ENCODE measurements around the gene FAM171A2. TPM values are rescaled to one million over a fixed set of nuclear protein-coding genes. Genes with fewer than 3 reads are reported as not detected.
"Not testable (repeated sequence)": the region's sequence is repeated elsewhere in the genome, so short reads cannot be mapped to it uniquely, and the experiment has no call there.

The FAM171A2 gene
- total and polyA plus RNA-seq, 2 donors (not counting 1 experiment from before 2014, with no cell fraction given) = 1.7 to 5.0 TPM

DNA sequence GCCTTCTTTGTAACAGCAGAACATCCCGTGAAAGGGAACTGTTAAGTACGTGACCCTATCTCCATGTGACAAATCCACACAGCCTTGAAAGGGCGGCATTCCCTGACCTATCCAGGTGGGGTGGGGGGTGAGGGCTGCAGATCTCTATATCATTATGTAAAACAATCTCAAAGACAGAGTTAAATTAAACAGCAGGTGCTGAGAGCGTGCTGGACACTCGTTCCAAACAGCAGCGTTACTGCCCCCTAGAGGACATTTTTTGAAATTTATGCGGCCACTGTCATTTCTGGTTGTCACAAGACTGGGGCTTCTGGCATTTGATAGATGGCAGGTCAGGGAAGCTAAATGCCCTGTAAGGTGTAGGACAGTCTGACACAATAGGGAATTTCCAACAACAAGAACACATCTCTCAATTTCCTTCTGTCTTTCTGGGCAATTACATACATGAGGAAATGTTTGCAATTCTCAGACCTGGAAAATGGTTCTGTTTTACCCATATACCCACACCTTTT, 32.3 kb downstream of the FAM171A2 start:
- no peaks in the 10 kb centered on the region for H3K36me3 ChIP-seq (ENCODE audit: control insufficient read depth, insufficient read depth, low read length)
- no peak overlapping the region for H3K27ac ChIP-seq (ENCODE audit: insufficient read depth, low read length)
- no peak overlapping the region for H3K9ac ChIP-seq (ENCODE audit: insufficient read depth, low read length)
- H4K20me1 ChIP-seq (ENCODE audit: control insufficient read depth, extremely low read depth, insufficient read depth, low read length) = no peaks in the 10 kb centered on the region
- no peak overlapping the region for H3K4me2 ChIP-seq (ENCODE audit: extremely low read depth, insufficient read depth, low read length)
- H3K4me3 ChIP-seq (replicated peaks in 1 of 4; ENCODE audit: control extremely low read depth in 1 of 4, insufficient read depth in 1 of 4, low read depth in 3 of 4, low read length in 4 of 4) = no peak overlapping the region
- H3K4me1 ChIP-seq (ENCODE audit: control insufficient read depth, extremely low read depth, insufficient read depth, low read length) = no peaks in the 10 kb centered on the region
- H3K9me3 ChIP-seq (ENCODE audit: control insufficient read depth, insufficient read depth, low read depth, low read length) = no peaks in the 10 kb centered on the region
- H2AFZ ChIP-seq (ENCODE audit: low read length) = no peak overlapping the region
- no peaks in the 10 kb centered on the region for H3K79me2 ChIP-seq (ENCODE audit: control insufficient read depth, insufficient read depth, low read length)
- TF ChIP-seq, protein P1, sequence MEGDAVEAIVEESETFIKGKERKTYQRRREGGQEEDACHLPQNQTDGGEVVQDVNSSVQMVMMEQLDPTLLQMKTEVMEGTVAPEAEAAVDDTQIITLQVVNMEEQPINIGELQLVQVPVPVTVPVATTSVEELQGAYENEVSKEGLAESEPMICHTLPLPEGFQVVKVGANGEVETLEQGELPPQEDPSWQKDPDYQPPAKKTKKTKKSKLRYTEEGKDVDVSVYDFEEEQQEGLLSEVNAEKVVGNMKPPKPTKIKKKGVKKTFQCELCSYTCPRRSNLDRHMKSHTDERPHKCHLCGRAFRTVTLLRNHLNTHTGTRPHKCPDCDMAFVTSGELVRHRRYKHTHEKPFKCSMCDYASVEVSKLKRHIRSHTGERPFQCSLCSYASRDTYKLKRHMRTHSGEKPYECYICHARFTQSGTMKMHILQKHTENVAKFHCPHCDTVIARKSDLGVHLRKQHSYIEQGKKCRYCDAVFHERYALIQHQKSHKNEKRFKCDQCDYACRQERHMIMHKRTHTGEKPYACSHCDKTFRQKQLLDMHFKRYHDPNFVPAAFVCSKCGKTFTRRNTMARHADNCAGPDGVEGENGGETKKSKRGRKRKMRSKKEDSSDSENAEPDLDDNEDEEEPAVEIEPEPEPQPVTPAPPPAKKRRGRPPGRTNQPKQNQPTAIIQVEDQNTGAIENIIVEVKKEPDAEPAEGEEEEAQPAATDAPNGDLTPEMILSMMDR (conservative IDR thresholded peaks at IDR 0.05 in 1 of 2, IDR thresholded peaks at IDR 0.05 in 1 of 2; ENCODE audit: low read depth in 1 of 2, low read length in 2 of 2) = peak; percentile 68 to 75
- no peak for TF ChIP-seq EZH2 (IDR thresholded peaks at IDR 0.05; ENCODE audit: low read length, missing control alignments)
- peak; percentile 38 to 72 for DNase-seq (ENCODE audit: low read depth in 2 of 2)
- no peaks in the 10 kb centered on the region for H3K27me3 ChIP-seq (ENCODE audit: control insufficient read depth, insufficient read depth, low read length)

DNA sequence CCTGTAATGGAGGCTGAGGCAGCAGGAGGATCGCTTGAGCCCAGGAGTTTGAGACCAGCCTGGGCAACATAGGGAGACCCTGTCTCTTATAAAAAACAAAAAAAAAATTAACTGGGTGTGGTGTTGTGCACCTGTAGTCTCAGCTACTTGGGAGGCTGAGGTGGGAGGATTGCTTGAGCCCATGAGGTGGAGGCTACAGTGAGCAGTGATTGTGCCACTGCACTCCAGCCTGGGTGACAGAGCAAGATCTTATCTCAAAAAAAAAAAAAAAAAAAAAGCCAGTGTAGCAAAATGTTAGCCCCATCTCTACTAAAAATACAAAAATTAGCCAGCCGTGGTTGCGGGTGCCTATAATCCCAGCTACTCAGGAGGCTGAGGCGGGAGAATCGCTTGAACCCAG, 33.4 kb downstream of the FAM171A2 start:
- not testable (repeated sequence) for H3K27ac ChIP-seq (ENCODE audit: insufficient read depth, low read length)

DNA sequence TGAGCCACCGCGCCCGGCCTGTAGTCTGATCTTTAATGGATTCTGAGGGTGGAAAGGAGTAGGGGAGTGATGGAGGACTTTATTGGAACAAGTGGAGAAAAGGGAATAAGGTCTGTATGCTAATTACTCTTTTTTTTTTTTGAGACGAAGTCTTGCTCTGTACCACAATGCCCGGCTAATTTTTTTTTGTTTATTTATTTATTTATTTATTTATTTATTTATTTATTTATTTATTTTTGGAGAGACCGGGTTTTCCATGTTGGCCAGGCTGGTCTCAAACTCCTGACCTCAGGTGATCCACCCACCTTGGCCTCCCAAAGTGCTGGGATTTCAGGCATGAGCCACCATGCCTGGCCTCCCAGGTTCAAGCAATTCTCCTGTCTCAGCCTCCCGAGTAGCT, 34.1 kb downstream of the FAM171A2 start:
- H3K27me3 ChIP-seq (ENCODE audit: control insufficient read depth, insufficient read depth, low read length); H3K4me2 ChIP-seq (ENCODE audit: extremely low read depth, insufficient read depth, low read length); H3K9me3 ChIP-seq (ENCODE audit: control insufficient read depth, insufficient read depth, low read depth, low read length); H3K79me2 ChIP-seq (ENCODE audit: control insufficient read depth, insufficient read depth, low read length); H4K20me1 ChIP-seq (ENCODE audit: control insufficient read depth, extremely low read depth, insufficient read depth, low read length); H3K36me3 ChIP-seq (ENCODE audit: control insufficient read depth, insufficient read depth, low read length); H2AFZ ChIP-seq (ENCODE audit: low read length); H3K9ac ChIP-seq (ENCODE audit: insufficient read depth, low read length); DNase-seq (ENCODE audit: low read depth in 2 of 2); H3K27ac ChIP-seq (ENCODE audit: insufficient read depth, low read length); H3K4me1 ChIP-seq (ENCODE audit: control insufficient read depth, extremely low read depth, insufficient read depth, low read length); H3K4me3 ChIP-seq (replicated peaks in 1 of 4; ENCODE audit: control extremely low read depth in 1 of 4, insufficient read depth in 1 of 4, low read depth in 3 of 4, low read length in 4 of 4): not testable (repeated sequence)

More for the DNA sequence above, 33.4 kb downstream of the FAM171A2 start:
- H3K79me2 ChIP-seq (ENCODE audit: control insufficient read depth, insufficient read depth, low read length); H2AFZ ChIP-seq (ENCODE audit: low read length); H4K20me1 ChIP-seq (ENCODE audit: control insufficient read depth, extremely low read depth, insufficient read depth, low read length); H3K4me3 ChIP-seq (replicated peaks in 1 of 4; ENCODE audit: control extremely low read depth in 1 of 4, insufficient read depth in 1 of 4, low read depth in 3 of 4, low read length in 4 of 4); H3K27me3 ChIP-seq (ENCODE audit: control insufficient read depth, insufficient read depth, low read length); H3K4me2 ChIP-seq (ENCODE audit: extremely low read depth, insufficient read depth, low read length); H3K36me3 ChIP-seq (ENCODE audit: control insufficient read depth, insufficient read depth, low read length); H3K4me1 ChIP-seq (ENCODE audit: control insufficient read depth, extremely low read depth, insufficient read depth, low read length); DNase-seq (ENCODE audit: low read depth in 2 of 2); H3K9ac ChIP-seq (ENCODE audit: insufficient read depth, low read length); H3K9me3 ChIP-seq (ENCODE audit: control insufficient read depth, insufficient read depth, low read depth, low read length): not testable (repeated sequence)

DNA sequence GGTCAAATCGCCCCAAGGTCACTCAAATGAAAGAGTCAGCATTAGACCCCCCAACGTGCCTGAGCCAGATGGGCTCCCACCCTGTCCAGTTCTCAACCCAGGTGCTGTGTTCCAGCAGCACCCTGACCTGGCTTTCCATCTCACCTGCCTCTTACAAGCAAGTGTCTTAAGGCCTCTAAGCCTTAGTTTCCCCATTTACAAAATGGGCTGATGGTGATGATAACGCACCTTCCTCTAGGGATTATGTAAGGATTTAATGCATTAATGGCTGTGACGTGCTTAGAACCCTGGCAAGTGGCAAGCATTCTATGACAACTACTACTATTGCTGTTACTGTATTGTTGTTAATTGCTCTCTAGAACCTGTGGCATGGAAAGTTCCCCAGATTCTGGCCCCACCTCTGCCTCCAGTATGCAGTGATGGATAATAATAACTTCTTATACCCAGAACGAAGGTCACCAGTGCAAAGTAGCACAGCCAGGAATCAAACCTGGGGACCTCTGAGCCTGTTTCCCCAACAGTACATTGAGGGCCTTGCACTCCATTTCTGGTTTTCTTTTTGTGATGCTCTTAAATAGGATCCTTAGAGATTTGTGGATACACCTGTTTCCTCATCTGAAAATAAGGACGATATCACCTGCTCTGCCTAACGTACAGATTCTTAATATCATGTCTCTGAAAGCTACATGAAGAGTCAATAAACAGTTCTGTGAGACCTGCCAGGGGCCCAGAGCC, 35.8 kb downstream of the FAM171A2 start:
- TF ChIP-seq EZH2 (IDR thresholded peaks at IDR 0.05; ENCODE audit: low read length, missing control alignments) = no peak
- H4K20me1 ChIP-seq (ENCODE audit: control insufficient read depth, extremely low read depth, insufficient read depth, low read length) = no peaks in the 10 kb centered on the region
- no peaks in the 10 kb centered on the region for H3K36me3 ChIP-seq (ENCODE audit: control insufficient read depth, insufficient read depth, low read length)
- H3K4me3 ChIP-seq (replicated peaks in 1 of 4; ENCODE audit: control extremely low read depth in 1 of 4, insufficient read depth in 1 of 4, low read depth in 3 of 4, low read length in 4 of 4) = no peak overlapping the region
- no peak overlapping the region for H2AFZ ChIP-seq (ENCODE audit: low read length)
- peaks cover 6% of the 10 kb centered on the region for H3K79me2 ChIP-seq (ENCODE audit: control insufficient read depth, insufficient read depth, low read length)
- H3K27me3 ChIP-seq (ENCODE audit: control insufficient read depth, insufficient read depth, low read length) = no peaks in the 10 kb centered on the region
- H3K27ac ChIP-seq (ENCODE audit: insufficient read depth, low read length) = no peak overlapping the region
- peaks cover 2% of the 10 kb centered on the region for H3K4me1 ChIP-seq (ENCODE audit: control insufficient read depth, extremely low read depth, insufficient read depth, low read length)
- no peaks in the 10 kb centered on the region for H3K9me3 ChIP-seq (ENCODE audit: control insufficient read depth, insufficient read depth, low read depth, low read length)
- no peak overlapping the region for H3K4me2 ChIP-seq (ENCODE audit: extremely low read depth, insufficient read depth, low read length)
- H3K9ac ChIP-seq (ENCODE audit: insufficient read depth, low read length) = no peak overlapping the region
- DNase-seq (ENCODE audit: low read depth in 2 of 2) = no peak

Data from fibroblast of lung (primary cell).